ENCODE data around the gene ANGPT4. TPM values are rescaled to one million over a fixed set of nuclear protein-coding genes. Genes with fewer than 3 reads are reported as not detected.

The ANGPT4 gene
- total RNA-seq, 1 experiment from 2014 or later: 0.20 TPM

DNA sequence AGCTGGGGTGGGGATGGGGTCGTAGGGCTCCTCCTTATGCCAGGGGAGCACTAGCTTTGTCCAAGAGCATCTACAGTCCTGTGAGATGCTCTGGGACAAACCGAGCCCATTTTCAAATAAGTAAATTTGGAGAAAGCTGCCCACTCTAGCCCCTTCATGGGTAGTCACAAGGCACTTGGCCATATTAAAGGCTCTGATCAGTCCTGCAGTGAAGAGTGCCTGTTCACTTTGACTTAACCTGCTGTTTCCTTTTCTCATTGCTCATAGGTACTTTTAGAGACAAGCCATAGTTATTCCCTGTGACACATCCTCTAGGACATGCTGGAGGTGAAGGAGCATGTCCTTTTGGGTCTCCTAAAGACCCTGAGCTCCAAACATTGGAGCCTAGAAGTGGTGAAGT lies 44.2 kb downstream of the ANGPT4 start:
- H3K36me3 Mint-ChIP-seq: no peaks in the 10 kb centered on the region
- peaks cover 10% of the 10 kb centered on the region for H3K4me1 Mint-ChIP-seq
- no peaks in the 10 kb centered on the region for H3K27me3 Mint-ChIP-seq (ENCODE audit: low read depth)
- ATAC-seq (no peak), DNase-seq (ENCODE audit: low spot score) (no peak)
- no peak overlapping the region for H3K4me3 Mint-ChIP-seq
- H3K9me3 Mint-ChIP-seq: no peaks in the 10 kb centered on the region
- no peak overlapping the region for H3K27ac Mint-ChIP-seq
- POLR2A ChIA-PET: interaction anchor here (0.6 kb wide), 1 partner anchor 301 kb away, joined by 4 read pairs; no protein-coding TSS in a partner anchor
- CTCF ChIA-PET: interaction anchor here (0.7 to 2.5 kb wide), 7 partner anchors 10 to 190 kb away, joined by 3 to 19 read pairs (median 5); partner anchors contain the start of gene FAM110A
- TF ChIP-seq SMAD4 (CRISPR knock-in tag; IDR thresholded peaks at IDR 0.05) (no peak), PREB (CRISPR knock-in tag; IDR thresholded peaks at IDR 0.05; ENCODE audit: borderline replicate concordance) (no peak), NR2C2 (CRISPR knock-in tag; IDR thresholded peaks at IDR 0.05) (no peak), FOXP1 (CRISPR knock-in tag; IDR thresholded peaks at IDR 0.05; ENCODE audit: borderline replicate concordance) (no peak), PRRX2 (CRISPR knock-in tag; IDR thresholded peaks at IDR 0.05) (no peak), FOXJ3 (CRISPR knock-in tag; IDR thresholded peaks at IDR 0.05; ENCODE audit: borderline replicate concordance) (no peak), CTCF (IDR thresholded peaks at IDR 0.05) (no peak), SOX15 (CRISPR knock-in tag; IDR thresholded peaks at IDR 0.05) (no peak), IRF2 (CRISPR knock-in tag; IDR thresholded peaks at IDR 0.05; ENCODE audit: borderline replicate concordance, low read depth) (no peak), TEAD4 (CRISPR knock-in tag; IDR thresholded peaks at IDR 0.05) (no peak), MXD4 (CRISPR knock-in tag; IDR thresholded peaks at IDR 0.05; ENCODE audit: borderline replicate concordance) (no peak)
- TF ChIP-seq, protein P1, sequence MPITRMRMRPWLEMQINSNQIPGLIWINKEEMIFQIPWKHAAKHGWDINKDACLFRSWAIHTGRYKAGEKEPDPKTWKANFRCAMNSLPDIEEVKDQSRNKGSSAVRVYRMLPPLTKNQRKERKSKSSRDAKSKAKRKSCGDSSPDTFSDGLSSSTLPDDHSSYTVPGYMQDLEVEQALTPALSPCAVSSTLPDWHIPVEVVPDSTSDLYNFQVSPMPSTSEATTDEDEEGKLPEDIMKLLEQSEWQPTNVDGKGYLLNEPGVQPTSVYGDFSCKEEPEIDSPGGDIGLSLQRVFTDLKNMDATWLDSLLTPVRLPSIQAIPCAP (CRISPR knock-in tag; IDR thresholded peaks at IDR 0.05): no peak
- TF ChIP-seq, protein P2, sequence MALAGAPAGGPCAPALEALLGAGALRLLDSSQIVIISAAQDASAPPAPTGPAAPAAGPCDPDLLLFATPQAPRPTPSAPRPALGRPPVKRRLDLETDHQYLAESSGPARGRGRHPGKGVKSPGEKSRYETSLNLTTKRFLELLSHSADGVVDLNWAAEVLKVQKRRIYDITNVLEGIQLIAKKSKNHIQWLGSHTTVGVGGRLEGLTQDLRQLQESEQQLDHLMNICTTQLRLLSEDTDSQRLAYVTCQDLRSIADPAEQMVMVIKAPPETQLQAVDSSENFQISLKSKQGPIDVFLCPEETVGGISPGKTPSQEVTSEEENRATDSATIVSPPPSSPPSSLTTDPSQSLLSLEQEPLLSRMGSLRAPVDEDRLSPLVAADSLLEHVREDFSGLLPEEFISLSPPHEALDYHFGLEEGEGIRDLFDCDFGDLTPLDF (CRISPR knock-in tag; IDR thresholded peaks at IDR 0.05): no peak

DNA sequence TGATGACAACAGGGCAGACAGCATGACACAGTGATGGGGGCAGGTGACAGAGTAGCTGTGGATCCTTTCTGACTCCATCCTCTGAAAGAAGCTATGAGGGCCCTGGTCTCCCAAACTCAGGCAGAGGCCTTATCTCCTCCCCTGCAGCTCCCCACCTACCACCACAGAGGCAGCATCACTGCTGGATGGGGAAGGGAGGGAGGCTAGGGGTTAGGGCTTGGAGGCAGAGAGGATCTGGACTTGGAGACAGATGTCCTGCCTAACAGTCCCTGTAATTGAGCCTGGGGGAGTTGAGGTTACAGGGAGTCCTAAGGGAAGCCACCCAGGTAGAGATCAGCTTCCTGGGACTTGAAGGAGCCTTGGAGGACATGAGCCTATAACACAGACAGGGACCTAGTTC lies 44.7 kb downstream of the ANGPT4 start:
- Mint-ChIP-seq H3K27ac (no peak overlapping the region), H3K9me3 (no peaks in the 10 kb centered on the region), H3K4me3 (no peak overlapping the region), H3K36me3 (no peaks in the 10 kb centered on the region), H3K27me3 (ENCODE audit: low read depth) (no peaks in the 10 kb centered on the region), H3K4me1 (peaks cover 10% of the 10 kb centered on the region)
- POLR2A ChIA-PET: interaction anchor here (0.6 kb wide), 1 partner anchor 301 kb away, joined by 4 read pairs; no protein-coding TSS in a partner anchor
- ATAC-seq: no peak
- no peak for DNase-seq (ENCODE audit: low spot score)
- CTCF ChIA-PET: interaction anchor here (0.7 to 2.5 kb wide), 5 partner anchors 38 to 189 kb away, joined by 3 to 12 read pairs (median 3); partner anchors contain the start of gene FAM110A
- TF ChIP-seq ZNF138 (CRISPR knock-in tag; conservative IDR thresholded peaks at IDR 0.05): no peak

- no peak for DNase-seq (ENCODE audit: low spot score)
- H3K27me3 Mint-ChIP-seq (ENCODE audit: low read depth): no peaks in the 10 kb centered on the region
- POLR2A ChIA-PET: no interaction called here
- CTCF ChIA-PET: interaction anchor here (1.0 to 1.5 kb wide), 2 partner anchors 37 to 87 kb away, joined by 3 read pairs; partner anchors contain the start of gene FAM110A
- no peaks in the 10 kb centered on the region for H3K9me3 Mint-ChIP-seq
- H3K27ac Mint-ChIP-seq: no peak overlapping the region
- no peak overlapping the region for H3K4me3 Mint-ChIP-seq
- no peak for ATAC-seq
- no peaks in the 10 kb centered on the region for H3K36me3 Mint-ChIP-seq
- H3K4me1 Mint-ChIP-seq: peaks cover 10% of the 10 kb centered on the region
- TF ChIP-seq MXD4 (CRISPR knock-in tag; IDR thresholded peaks at IDR 0.05; ENCODE audit: borderline replicate concordance) (no peak), ZNF416 (CRISPR knock-in tag; IDR thresholded peaks at IDR 0.05) (no peak), ARID4B (CRISPR knock-in tag; IDR thresholded peaks at IDR 0.05; ENCODE audit: borderline replicate concordance) (no peak), FOXK1 (CRISPR knock-in tag; IDR thresholded peaks at IDR 0.05) (no peak), CREM (CRISPR knock-in tag; IDR thresholded peaks at IDR 0.05) (no peak), E2F5 (CRISPR knock-in tag; IDR thresholded peaks at IDR 0.05) (no peak), HMGA2 (CRISPR knock-in tag; IDR thresholded peaks at IDR 0.05) (no peak), ZBTB21 (CRISPR knock-in tag; IDR thresholded peaks at IDR 0.05; ENCODE audit: borderline replicate concordance) (no peak), SP1 (CRISPR knock-in tag; conservative IDR thresholded peaks at IDR 0.05) (no peak), ZNF671 (CRISPR knock-in tag; IDR thresholded peaks at IDR 0.05) (no peak), NR1H2 (CRISPR knock-in tag; IDR thresholded peaks at IDR 0.05) (no peak)
Observed at GRCh38 chr20:870758-871157, 45.4 kb downstream of the ANGPT4 start.

Measured in WTC11 (cell line).